ENCODE data around the gene ARFGEF2.

DNA sequence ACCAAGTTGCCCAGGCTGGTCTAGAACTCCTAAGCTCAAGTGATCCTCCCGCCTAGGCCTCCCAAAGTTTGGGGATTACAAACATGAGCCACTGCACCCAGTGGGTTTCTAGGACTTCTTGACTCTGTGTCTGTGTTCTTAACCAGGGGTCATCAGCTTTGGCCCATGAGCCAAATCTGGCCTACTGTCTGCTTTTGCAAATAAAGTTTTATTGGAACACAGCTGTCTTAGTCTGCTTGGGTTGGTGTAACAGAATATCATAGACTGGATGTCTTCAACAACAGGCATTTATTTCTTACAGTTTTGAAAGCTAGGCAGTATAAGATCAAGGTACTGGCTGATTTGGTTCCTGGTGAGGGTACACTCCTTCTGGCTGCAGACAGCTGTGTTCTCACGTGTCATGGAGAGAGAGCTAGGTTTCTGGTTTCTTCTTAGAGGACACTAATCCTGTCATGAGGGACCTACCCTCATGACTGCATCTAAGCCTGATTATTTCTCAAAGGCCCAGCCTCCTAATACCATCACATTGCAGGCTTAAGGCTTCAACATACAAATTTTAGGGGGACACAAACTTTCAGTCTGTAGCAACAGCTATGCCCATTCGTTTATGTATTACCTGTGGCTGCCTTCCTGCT, 23.3 kb downstream of the ARFGEF2 start:
- no peak for TF ChIP-seq CTCF (IDR thresholded peaks at IDR 0.05)
- TF ChIP-seq POLR2A (IDR thresholded peaks at IDR 0.05): no peak
